GM10248 (cell line): ENCODE data around the gene SLC9A8.
"Not testable (repeated sequence)": the region's sequence is repeated elsewhere in the genome, so short reads cannot be mapped to it uniquely, and the experiment has no call there.

ENCODE experiments used
- CTCF ChIA-PET: fragments of 300-600 bp; sonication (Branson Sonifier 250); formaldehyde crosslinking; extraction: SDS; loops from one replicate; lab custom pipeline; 2021; ENCODE audit warnings: antibody characterized with exemption; lab: Yijun Ruan, JAX
- POLR2A ChIA-PET: fragments of 350-650 bp; sonication (Branson Sonifier 250); formaldehyde crosslinking; extraction: SDS; loops from one replicate; lab custom pipeline; 2020; ENCODE audit warnings: antibody characterized with exemption; lab: Yijun Ruan, JAX
- DNase-seq: peaks from one replicate; pipeline ENCODE4 v3.0.0; 2012; ENCODE audit errors: extremely low spot score
- CTCF ChIP-seq: IDR thresholded peaks from 2 replicates; pipeline ENCODE4 v1.5.1; 2012; ENCODE audit warnings: mild to moderate bottlenecking, low read depth; ENCODE audit errors: extremely low read depth, missing control alignments, control extremely low read depth

SLC9A8 gene

GRCh38 chr20:49892817-49893216 is 80.2 kb downstream of the SLC9A8 start:
- ChIA-PET CTCF (interaction anchor here (0.7 to 8.4 kb wide), 11 partner anchors 11 to 558 kb away, joined by 3 to 75 read pairs (median 4); no protein-coding TSS in a partner anchor), POLR2A (no interaction called here)
- TF ChIP-seq CTCF, result no peak
- no peak for DNase-seq

DNA sequence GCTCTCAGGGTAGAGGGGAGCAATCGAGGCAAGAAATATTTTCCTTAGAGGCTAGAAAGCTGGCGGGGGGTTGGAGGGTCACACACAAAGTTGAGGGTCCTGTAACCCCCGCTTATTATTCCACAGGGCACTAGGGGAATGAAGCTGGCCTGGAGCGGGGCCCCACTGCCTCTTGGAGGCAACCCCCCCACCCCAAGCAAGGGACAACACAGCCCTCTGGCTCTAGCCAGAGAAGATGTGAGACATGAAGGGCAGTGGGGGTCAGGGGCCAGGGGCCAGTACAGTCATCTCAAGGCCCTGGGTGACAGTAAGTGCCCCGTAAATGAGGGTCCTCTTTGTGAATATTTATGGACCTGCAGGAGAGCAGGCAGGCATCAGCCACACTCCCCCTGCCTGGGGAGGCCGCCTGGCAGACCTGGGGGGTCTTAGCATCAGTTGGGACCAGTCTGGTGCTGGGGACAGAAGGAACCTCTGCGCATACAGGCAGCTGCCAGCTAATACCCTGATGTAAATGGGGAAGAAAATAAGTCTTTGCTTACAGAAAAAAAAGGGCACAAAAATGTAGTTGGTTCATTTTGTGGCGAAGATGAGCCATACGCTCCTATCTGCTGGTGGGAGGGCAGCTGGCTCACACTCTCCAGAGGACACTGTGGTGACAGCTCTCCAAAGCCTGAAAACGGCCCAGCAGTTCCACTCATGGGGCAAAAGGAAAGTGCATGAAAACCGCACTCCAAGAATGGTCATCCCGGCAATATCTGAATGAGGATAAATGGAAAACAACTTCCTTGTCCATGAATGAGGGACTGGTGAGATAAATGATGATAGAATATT is 80.8 kb downstream of the SLC9A8 start:
- no peak for DNase-seq
- POLR2A ChIA-PET, result no interaction called here
- TF ChIP-seq CTCF, result no peak
- CTCF ChIA-PET, result interaction anchor here (1.5 to 8.4 kb wide), 8 partner anchors 13 to 360 kb away, joined by 3 to 75 read pairs (median 6); no protein-coding TSS in a partner anchor

DNA sequence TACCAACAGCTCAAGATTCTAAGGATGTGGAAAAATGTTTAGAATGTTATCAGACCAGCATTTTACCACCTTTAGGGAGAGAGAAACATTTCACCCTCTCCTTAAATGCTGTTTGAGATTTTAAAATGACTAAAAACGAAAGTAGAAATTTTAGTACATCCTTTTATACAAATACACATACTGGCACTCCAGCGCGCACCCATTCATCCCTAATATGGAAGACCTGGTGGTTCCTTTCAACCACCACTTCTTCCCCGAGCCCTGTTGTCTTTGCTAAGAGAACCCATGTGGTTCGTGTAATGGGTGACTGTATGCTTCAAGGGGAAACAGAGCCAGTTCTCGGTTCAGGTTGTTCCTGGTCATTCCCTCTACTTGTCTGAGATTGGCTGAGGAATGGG is 81.4 kb downstream of the SLC9A8 start:
- no peak for TF ChIP-seq CTCF
- ChIA-PET POLR2A (no interaction called here), CTCF (interaction anchor here (1.5 to 8.4 kb wide), 6 partner anchors 13 to 361 kb away, joined by 3 to 75 read pairs (median 4); no protein-coding TSS in a partner anchor)
- peak; percentile 48 for DNase-seq

DNA sequence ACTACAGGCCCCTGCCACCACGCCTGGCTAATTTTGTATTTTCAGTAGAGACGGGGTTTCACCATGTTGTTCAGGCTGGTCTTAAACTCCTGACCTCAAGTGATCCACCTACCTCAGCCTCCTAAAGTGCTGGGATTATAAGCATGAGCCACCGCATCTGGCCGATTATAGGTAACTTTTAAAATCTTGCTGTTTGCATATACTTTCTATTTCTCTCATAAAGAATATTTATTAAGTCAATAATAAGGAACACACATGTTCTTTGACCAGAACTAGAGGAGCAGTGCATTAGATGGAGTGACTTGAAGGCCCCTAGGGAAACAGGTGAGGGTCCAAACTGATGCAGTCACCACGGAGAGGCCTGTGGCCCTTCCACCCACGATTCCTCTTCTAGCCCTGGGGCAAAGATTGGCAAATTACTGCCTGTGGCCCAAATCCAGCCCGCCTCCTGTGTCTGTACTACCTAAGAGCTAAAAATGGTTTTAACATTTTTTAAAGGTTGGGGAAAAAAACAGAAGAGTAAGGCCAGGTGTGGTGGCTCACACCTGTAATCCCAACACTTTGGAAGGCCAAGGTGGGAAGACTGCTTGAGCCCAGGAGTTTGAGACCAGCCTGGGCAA is 83.0 kb downstream of the SLC9A8 start:
- CTCF ChIA-PET, POLR2A ChIA-PET, DNase-seq: not testable (repeated sequence)

GRCh38 chr20:49896204-49896603 is 83.6 kb downstream of the SLC9A8 start:
- POLR2A ChIA-PET, result no interaction called here
- CTCF ChIA-PET, result interaction anchor here (0.9 to 2.1 kb wide), 3 partner anchors 8 to 354 kb away, joined by 4 to 7 read pairs (median 6); no protein-coding TSS in a partner anchor
- no peak for TF ChIP-seq CTCF
- no peak for DNase-seq

GRCh38 chr20:49899541-49900383 is 87.1 kb downstream of the SLC9A8 start:
- ChIA-PET CTCF (interaction anchor here (1.1 to 2.7 kb wide), 5 partner anchors 11 to 290 kb away, joined by 3 to 12 read pairs (median 5); partner anchors contain the start of gene SPATA2), POLR2A (no interaction called here)
- DNase-seq, result no peak
- no peak for TF ChIP-seq CTCF
